Vagina (tissue), 2 donors: Measurements from ENCODE around the gene KDM4C. TPM values are rescaled to one million over a fixed set of nuclear protein-coding genes. Genes with fewer than 3 reads are reported as not detected.

Experiments
- DNase-seq, 2 donors: peaks; one replicate each; pipeline ENCODE4 v3.0.0-alpha.2; 2017; ENCODE audit errors: extremely low spot score in 2 of 2
- H3K27ac ChIP-seq: fragments of 200-600 bp; sonication (generic); one replicate; pipeline ENCODE4 v1.5.1; 2019
- H3K27me3 ChIP-seq: fragments of 200-600 bp; sonication (generic); one replicate; pipeline ENCODE4 v1.5.1; 2019
- H3K36me3 ChIP-seq, 2 donors: fragments of 200-600 bp; sonication (generic); one replicate each; pipeline ENCODE4 v1.5.1; 2017 to 2019
- H3K4me1 ChIP-seq: fragments of 200-600 bp; sonication (generic); one replicate; pipeline ENCODE4 v1.5.1; 2019
- H3K4me3 ChIP-seq, 2 donors: fragments of 200-600 bp; sonication (generic); 1 replicate in 1 of 2; 2 replicates in 1 of 2; pipeline ENCODE4 v1.5.1; 2016 to 2019
- H3K9me3 ChIP-seq: fragments of 200-600 bp; sonication (generic); one replicate; pipeline ENCODE4 v1.5.1; 2019
- CTCF ChIP-seq, 3 experiments: fragments of 450-650 bp in 2 of 3; fragments of 200-600 bp in 1 of 3; sonication (generic) in 1 of 3; IDR thresholded peaks; one replicate each; pipeline ENCODE4 v1.5.1; 2017 to 2019; ENCODE audit warnings: antibody characterized with exemption in 3 of 3, mild to moderate bottlenecking in 2 of 3, moderate library complexity in 2 of 3
- POLR2A ChIP-seq, 2 donors: fragments of 450-650 bp; IDR thresholded peaks; one replicate each; pipeline ENCODE4 v1.6.1; 2017; ENCODE audit warnings: antibody characterized with exemption in 2 of 2, mild to moderate bottlenecking in 2 of 2, moderate library complexity in 2 of 2
- POLR2AphosphoS5 ChIP-seq, 2 donors: sonication (generic); formaldehyde crosslinking; IDR thresholded peaks; one replicate each; pipeline ENCODE4 v1.9.0; 2017; ENCODE audit warnings: antibody characterized with exemption in 2 of 2, mild to moderate bottlenecking in 2 of 2, low read depth in 1 of 2; ENCODE audit not compliant: insufficient read depth in 1 of 2
- intact Hi-C: fragments of 100-400 bp; cut with DNase I; formaldehyde crosslinking; loops from one replicate; pipeline ENCODE4 v1.15.1; 2023
- total RNA-seq: library from RNA; depleted of rRNA; stranded (reverse); fragments of >200 nt; gene quantifications from one replicate; pipeline ENCODE4 v1.2.3, GENCODE V29; 2016

Gene KDM4C
- total RNA-seq, 1 donor from 2014 or later: 35.6 TPM

GRCh38 chr9:7209990-7210389 lies 452.2 kb downstream of the KDM4C start:
- no peaks in the 10 kb centered on the region for H3K9me3 ChIP-seq
- intact Hi-C loops: no loop called here
- H3K4me1 ChIP-seq: no peaks in the 10 kb centered on the region
- H3K27ac ChIP-seq: no peak overlapping the region
- no peaks in the 10 kb centered on the region for H3K36me3 ChIP-seq
- no peak overlapping the region for H3K4me3 ChIP-seq
- no peak for DNase-seq
- H3K27me3 ChIP-seq: no peaks in the 10 kb centered on the region
- TF ChIP-seq POLR2A (IDR thresholded peaks at IDR 0.05): no peak
- no peak for TF ChIP-seq POLR2AphosphoS5 (IDR thresholded peaks at IDR 0.05; ENCODE audit: insufficient read depth in 1 of 2, low read depth in 1 of 2)
- TF ChIP-seq CTCF (IDR thresholded peaks at IDR 0.05): no peak

- no peak for DNase-seq
- Histone ChIP-seq H3K27me3 (no peaks in the 10 kb centered on the region), H3K36me3 (no peaks in the 10 kb centered on the region), H3K9me3 (no peaks in the 10 kb centered on the region), H3K4me3 (no peak overlapping the region), H3K27ac (no peak overlapping the region), H3K4me1 (no peaks in the 10 kb centered on the region)
- intact Hi-C loops: no loop called here
- TF ChIP-seq CTCF (IDR thresholded peaks at IDR 0.05): no peak
- no peak for TF ChIP-seq POLR2A (IDR thresholded peaks at IDR 0.05)
- TF ChIP-seq POLR2AphosphoS5 (IDR thresholded peaks at IDR 0.05; ENCODE audit: insufficient read depth in 1 of 2, low read depth in 1 of 2): no peak
Measured at GRCh38 chr9:7210854-7211637, 453.3 kb downstream of the KDM4C start.

- intact Hi-C loops: no loop called here
- H3K9me3 ChIP-seq: no peaks in the 10 kb centered on the region
- no peak overlapping the region for H3K4me3 ChIP-seq
- no peaks in the 10 kb centered on the region for H3K36me3 ChIP-seq
- peak in 1 of 2 donors; percentile 3 for DNase-seq
- H3K4me1 ChIP-seq: no peaks in the 10 kb centered on the region
- H3K27ac ChIP-seq: no peak overlapping the region
- no peaks in the 10 kb centered on the region for H3K27me3 ChIP-seq
- no peak for TF ChIP-seq CTCF (IDR thresholded peaks at IDR 0.05)
- TF ChIP-seq POLR2AphosphoS5 (IDR thresholded peaks at IDR 0.05; ENCODE audit: insufficient read depth in 1 of 2, low read depth in 1 of 2): no peak
- TF ChIP-seq POLR2A (IDR thresholded peaks at IDR 0.05): no peak
Measured at GRCh38 chr9:7211657-7212056, 453.9 kb downstream of the KDM4C start.

GRCh38 chr9:7212101-7212500 lies 454.3 kb downstream of the KDM4C start:
- Histone ChIP-seq H3K36me3 (no peaks in the 10 kb centered on the region), H3K27me3 (no peaks in the 10 kb centered on the region), H3K4me3 (no peak overlapping the region), H3K27ac (no peak overlapping the region), H3K4me1 (no peaks in the 10 kb centered on the region), H3K9me3 (no peaks in the 10 kb centered on the region)
- intact Hi-C loops: no loop called here
- TF ChIP-seq POLR2AphosphoS5 (IDR thresholded peaks at IDR 0.05; ENCODE audit: insufficient read depth in 1 of 2, low read depth in 1 of 2) (no peak), POLR2A (IDR thresholded peaks at IDR 0.05) (no peak), CTCF (IDR thresholded peaks at IDR 0.05) (no peak)
- no peak for DNase-seq
